Gastroesophageal sphincter (tissue), 3 donors: ENCODE measurements around the gene TMEM117.

ENCODE experiments used
- CTCF ChIP-seq, 4 experiments: fragments of 200-600 bp in 2 of 4; fragments of 450-650 bp in 2 of 4; sonication (generic) in 1 of 4; IDR thresholded peaks; one replicate each; pipeline ENCODE4 v1.5.1; 2017 to 2019; ENCODE audit warnings: antibody characterized with exemption in 4 of 4, mild to moderate bottlenecking in 2 of 4, moderate library complexity in 2 of 4
- EP300 ChIP-seq: sonication (generic); formaldehyde crosslinking; IDR thresholded peaks from one replicate; pipeline ENCODE4 v1.6.1; 2017; ENCODE audit warnings: antibody characterized with exemption, mild to moderate bottlenecking
- POLR2A ChIP-seq, 2 donors: fragments of 450-650 bp; IDR thresholded peaks; one replicate each; pipeline ENCODE4 v1.6.1; 2017; ENCODE audit warnings: antibody characterized with exemption in 2 of 2, mild to moderate bottlenecking in 2 of 2, moderate library complexity in 1 of 2

DNA sequence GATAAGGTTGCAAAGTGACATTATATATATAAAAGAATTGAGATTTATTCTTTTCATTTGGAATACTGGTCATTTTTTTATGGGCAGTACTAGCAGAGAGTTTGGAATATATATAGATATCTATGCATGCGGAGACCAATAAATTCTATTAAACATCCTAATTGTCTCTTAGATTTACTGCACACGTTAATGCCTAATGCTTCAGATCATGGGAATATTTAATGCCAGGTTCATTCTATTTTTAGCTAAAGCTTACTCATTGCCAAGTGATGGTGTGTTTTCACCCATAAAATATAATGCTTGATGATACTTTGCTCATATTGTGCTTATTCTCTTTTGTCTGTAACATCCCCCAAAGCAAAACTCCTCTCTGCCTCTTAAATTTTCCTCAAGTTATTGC, 264.4 kb downstream of the TMEM117 start:
- TF ChIP-seq EP300 (no peak), CTCF (IDR thresholded peaks at IDR 0.05) (no peak), POLR2A (IDR thresholded peaks at IDR 0.05) (no peak)
